Esophagus muscularis mucosa (tissue), 4 donors: Measurements from ENCODE around the gene PLA2G2E.

ENCODE experiments used
- CTCF ChIP-seq, 3 experiments: fragments of 200-600 bp in 2 of 3; fragments of 450-650 bp in 1 of 3; sonication (generic) in 2 of 3; IDR thresholded peaks; one replicate each; pipeline ENCODE4 v1.5.1; 2017 to 2019; ENCODE audit warnings: antibody characterized with exemption in 3 of 3, mild to moderate bottlenecking in 2 of 3, moderate library complexity in 1 of 3
- EP300 ChIP-seq: sonication (generic); formaldehyde crosslinking; IDR thresholded peaks from one replicate; pipeline ENCODE4 v1.6.1; 2017; ENCODE audit warnings: antibody characterized with exemption
- POLR2A ChIP-seq: fragments of 450-650 bp; IDR thresholded peaks from one replicate; pipeline ENCODE4 v1.6.1; 2017; ENCODE audit warnings: antibody characterized with exemption, moderate library complexity, mild to moderate bottlenecking, low read depth
- POLR2AphosphoS5 ChIP-seq, 2 donors: sonication (generic); formaldehyde crosslinking; IDR thresholded peaks; one replicate each; pipeline ENCODE4 v1.6.1; 2017; ENCODE audit warnings: antibody characterized with exemption in 2 of 2

DNA sequence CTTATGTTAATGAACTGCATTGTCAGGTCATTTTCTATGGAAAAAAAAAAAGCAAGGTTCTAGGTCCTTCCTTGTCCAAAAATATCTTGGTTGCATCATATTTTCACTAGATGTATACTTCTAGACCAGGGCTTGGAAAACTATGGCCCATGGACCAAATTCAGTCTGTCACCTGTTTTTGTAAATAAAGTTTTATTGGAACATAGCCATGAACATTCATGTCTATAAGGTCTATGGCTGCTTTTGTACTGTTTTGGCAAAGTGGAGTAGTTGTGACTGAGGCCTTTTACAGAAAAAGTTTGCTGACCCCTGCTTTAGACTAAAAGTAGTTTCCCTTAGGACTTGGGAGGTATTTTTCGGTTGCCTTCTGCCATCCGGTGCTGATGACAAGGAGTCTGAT is 19.2 kb upstream of the PLA2G2E start:
- TF ChIP-seq POLR2AphosphoS5 (IDR thresholded peaks at IDR 0.05) (no peak), CTCF (IDR thresholded peaks at IDR 0.05) (no peak), EP300 (no peak), POLR2A (no peak)
